NCI-H446 (cell line): ENCODE data around the gene TSPAN18.

Experiments used
- DNase-seq, 2 experiments: peaks; one replicate each; lab custom pipeline; 2025; lab: John Stamatoyannopoulos, UW

TSPAN18 gene

GRCh38 chr11:44797051-44797450 lies 70.3 kb downstream of the TSPAN18 start:
- no peak for DNase-seq

GRCh38 chr11:44797886-44798606 lies 71.3 kb downstream of the TSPAN18 start:
- DNase-seq: no peak

GRCh38 chr11:44798607-44798972 lies 71.8 kb downstream of the TSPAN18 start:
- DNase-seq: no peak

- DNase-seq: no peak
Measured at GRCh38 chr11:44799012-44799411, 72.2 kb downstream of the TSPAN18 start.

GRCh38 chr11:44802347-44802746 lies 75.6 kb downstream of the TSPAN18 start:
- no peak for DNase-seq

GRCh38 chr11:44803009-44803408 lies 76.2 kb downstream of the TSPAN18 start:
- no peak for DNase-seq

- DNase-seq: no peak
Measured at GRCh38 chr11:44804449-44805437, 78.0 kb downstream of the TSPAN18 start.

- no peak for DNase-seq
Measured at GRCh38 chr11:44805596-44805995, 78.8 kb downstream of the TSPAN18 start.

GRCh38 chr11:44808053-44808753 lies 81.4 kb downstream of the TSPAN18 start:
- DNase-seq: no peak

GRCh38 chr11:44809283-44809682 lies 82.5 kb downstream of the TSPAN18 start:
- DNase-seq: no peak

- peak in 1 of 2 experiments; percentile 69 for DNase-seq
Measured at GRCh38 chr11:44811841-44812448, 85.2 kb downstream of the TSPAN18 start.

- DNase-seq: no peak
Measured at GRCh38 chr11:44812971-44813370, 86.2 kb downstream of the TSPAN18 start.

- DNase-seq: peak in 1 of 2 experiments; percentile 73
Measured at GRCh38 chr11:44813401-44813800, 86.6 kb downstream of the TSPAN18 start.

GRCh38 chr11:44814881-44815592 lies 88.3 kb downstream of the TSPAN18 start:
- DNase-seq: peak in 1 of 2 experiments; percentile 33

- no peak for DNase-seq
Measured at GRCh38 chr11:44815917-44816456, 89.2 kb downstream of the TSPAN18 start.

- no peak for DNase-seq
Measured at GRCh38 chr11:44816761-44817160, 90.0 kb downstream of the TSPAN18 start.

GRCh38 chr11:44817207-44817949 lies 90.6 kb downstream of the TSPAN18 start:
- DNase-seq: no peak

GRCh38 chr11:44818110-44818509 lies 91.3 kb downstream of the TSPAN18 start:
- DNase-seq: no peak

- DNase-seq: no peak
Measured at GRCh38 chr11:44819346-44819745, 92.6 kb downstream of the TSPAN18 start.

- no peak for DNase-seq
Measured at GRCh38 chr11:44822369-44822768, 95.6 kb downstream of the TSPAN18 start.
